ENCODE data around the gene TMED4.
A peak's percentile ranks its signal among the peaks of the same experiment; 100 is the strongest.

The TMED4 gene

DNA sequence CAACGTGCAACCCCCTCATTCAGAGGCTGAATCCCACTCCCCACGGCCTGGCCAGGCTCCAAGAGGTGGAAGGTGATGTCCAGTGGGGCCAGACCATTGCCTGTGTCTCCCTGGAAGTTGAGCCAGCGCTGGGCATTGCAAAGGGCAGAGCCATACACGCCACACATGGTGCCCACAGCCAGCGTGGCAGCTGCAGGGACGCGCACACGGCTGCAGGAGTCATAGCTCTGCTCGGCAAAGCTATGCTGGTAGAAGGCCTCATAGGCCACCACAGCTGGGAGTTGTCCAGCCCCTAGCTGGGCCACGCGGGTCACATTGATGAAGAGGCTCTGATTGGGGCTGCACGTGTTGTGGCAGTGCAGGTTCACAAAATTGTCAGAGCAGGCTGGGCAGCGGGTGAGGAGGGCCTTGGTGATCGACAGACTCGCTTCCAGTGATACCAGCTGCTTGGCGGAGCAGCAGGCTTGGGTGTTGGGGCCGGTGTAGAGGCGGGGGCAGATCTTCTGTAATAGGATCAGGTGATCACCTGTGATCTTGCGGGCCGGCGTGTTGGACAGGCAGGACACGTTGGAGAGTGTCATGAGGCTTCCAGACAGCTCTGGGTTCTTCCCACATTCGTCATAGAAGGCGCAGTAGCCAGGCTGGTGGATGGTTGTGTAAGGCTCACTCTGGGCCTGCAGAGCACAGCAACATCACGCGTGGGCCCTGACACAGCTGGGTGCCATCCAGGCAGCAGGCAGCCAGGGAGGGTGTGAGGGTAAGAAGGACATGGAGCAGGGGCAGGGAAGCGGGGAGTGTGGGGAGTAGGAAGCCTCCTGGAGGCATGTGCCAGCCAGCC, 42.1 kb downstream of the TMED4 start:
- DNase-seq, result no peak

- no peak for DNase-seq
Observed at GRCh38 chr7:44538798-44539668, 43.0 kb downstream of the TMED4 start.

GRCh38 chr7:44538093-44538797, 43.8 kb downstream of the TMED4 start:
- DNase-seq, result no peak

- DNase-seq, result no peak
Observed at GRCh38 chr7:44537442-44537841, 44.6 kb downstream of the TMED4 start.

- DNase-seq, result no peak
Observed at GRCh38 chr7:44536090-44536489, 45.9 kb downstream of the TMED4 start.

- no peak for DNase-seq
Observed at GRCh38 chr7:44535348-44536064, 46.5 kb downstream of the TMED4 start.

DNA sequence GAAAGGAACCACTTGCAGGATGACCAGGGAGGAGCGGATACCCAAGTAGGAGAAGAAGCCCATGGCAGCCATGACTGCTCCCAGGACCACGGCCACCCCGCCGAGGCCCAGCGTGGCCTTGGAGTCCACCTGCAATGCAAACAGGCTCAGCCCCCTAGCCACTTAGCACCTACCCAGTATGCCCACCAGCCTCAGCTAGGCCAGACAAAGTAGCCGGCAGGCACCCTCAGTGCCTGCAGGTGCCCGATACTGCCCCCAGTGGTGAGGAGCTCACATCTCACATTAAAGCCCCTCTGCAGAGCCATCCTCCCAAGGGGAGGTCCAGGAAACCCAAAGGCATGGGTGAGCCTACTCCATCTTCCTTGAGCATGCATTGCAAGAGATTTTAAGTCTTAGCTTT, 47.5 kb downstream of the TMED4 start:
- DNase-seq, result peak in 2 of 3 experiments; percentile 11 to 23

DNA sequence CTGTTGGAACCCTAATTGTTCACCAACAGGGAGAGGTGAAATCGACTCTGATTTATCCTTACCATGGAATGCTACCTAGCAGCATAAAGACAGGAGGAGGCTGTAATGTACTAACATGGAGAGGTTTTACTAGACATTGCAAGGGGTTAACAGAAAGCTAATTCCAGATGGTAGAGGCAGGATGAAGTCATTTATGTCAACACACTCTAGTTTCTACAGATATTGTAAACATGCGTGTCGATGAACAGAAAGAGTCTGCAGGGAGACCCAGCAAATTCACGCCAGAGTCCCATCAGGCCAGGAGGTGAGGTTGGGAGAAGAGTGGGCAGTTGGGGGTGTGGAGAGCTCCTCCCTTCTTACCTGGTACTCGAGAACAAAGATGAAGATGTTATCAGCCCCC, 47.9 kb downstream of the TMED4 start:
- DNase-seq, result peak in 2 of 3 experiments; percentile 29 to 52

DNA sequence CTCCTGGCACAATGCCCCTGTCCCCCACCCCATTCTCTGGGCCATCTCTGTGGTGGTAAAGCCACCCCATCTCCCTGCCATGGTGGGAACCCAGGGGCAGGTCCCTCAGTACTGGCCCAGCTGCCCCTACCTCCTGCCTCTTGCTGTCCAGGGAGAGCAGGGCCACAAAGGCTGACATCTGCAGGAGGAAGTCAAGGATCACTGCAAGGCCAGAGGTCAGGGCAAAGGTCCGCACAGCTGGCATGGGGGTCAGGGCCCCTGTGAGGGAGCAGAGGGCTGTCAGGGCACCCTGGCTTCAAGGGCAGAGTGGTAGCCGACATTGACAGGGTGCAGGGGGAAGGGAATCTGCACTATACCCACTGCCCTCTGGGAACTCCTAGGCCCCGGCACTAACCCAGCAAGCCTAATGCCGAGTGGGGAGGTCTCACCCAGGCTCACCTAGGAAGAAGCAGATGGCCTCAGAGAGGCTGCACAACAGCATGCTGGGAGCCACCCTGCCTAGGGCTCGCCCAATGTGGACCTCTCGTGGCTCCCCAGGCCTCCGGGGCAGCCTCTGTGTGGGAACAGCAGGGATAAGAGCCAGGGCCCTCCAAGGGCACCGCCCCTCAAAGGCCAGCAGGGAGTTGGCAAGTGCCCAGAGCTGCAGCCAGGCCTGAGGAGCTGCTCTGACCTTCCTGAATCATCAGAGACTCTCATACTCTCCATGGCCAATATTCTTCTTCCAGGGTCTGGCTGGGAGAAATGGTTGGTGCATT, 48.6 kb downstream of the TMED4 start:
- peak in 2 of 3 experiments; percentile 29 to 52 for DNase-seq

DNA sequence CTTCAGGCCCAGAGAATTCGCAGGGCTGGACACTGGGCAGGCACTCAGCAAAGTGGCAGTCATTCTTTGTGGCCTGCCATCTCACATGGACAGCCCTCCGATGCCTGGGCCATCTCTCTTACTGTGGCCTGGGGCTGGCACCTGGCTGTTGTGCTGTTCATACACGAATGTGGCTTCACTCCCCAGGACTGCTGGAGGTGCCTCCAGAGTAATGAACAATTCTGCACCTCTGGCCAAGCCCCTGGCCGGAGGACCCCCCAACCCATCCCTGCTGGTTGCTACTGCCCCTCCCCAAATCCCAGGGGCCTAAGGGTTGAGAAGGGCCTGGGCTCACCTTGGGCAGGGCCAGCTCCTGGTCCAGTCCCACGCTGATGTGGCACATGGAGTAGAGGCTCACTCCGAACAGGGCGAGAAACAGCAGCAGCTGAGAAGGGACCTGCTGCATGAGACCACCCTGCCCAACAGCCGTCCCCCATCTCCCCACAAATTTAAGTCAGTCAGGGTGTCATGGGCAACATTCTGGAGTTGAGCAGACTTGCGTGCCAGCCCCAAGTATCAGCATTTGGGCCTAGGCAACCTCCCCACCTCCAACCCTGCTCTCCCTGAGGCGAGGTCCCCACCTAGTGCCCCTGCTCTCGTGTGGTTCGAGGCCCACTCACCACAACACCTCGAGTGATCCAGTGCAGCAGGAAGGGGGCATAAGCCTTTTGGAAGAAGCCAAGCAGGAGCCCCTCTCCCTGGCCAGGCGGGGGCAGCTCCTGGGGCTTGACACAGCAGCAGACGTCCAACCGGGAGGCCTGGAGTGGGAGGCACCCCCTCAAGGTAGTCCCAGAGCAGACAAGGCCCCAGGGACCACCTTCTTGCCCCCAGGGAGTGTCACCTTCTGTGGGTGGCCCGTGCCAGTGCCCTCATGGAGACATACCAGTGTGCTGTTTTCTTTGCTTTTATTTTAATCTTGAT, 50.3 kb downstream of the TMED4 start:
- DNase-seq, result no peak

DNA sequence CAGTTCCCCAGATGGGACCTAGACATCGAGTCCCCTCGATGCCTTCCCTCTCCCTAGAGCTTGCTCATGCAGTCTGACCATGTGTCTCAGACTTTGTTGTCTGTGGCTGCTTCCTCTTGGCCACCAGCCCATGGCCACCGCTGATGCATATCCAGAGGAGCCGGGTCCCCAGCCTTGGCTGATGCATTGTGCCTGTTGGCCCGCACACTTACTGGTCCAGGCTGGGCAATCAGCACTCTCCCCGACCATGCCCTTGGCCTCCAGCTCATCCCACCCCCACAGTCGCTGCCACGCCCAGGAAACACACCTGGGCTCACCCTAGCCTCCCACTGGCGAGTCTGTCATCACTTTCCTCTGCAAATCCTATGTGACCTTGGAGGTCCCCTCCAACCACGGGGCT, 51.0 kb downstream of the TMED4 start:
- no peak for DNase-seq
